ENCODE results near the gene RPS6KA2. TPM values are rescaled to one million over a fixed set of nuclear protein-coding genes. Genes with fewer than 3 reads are reported as not detected.

RPS6KA2 gene
- total and polyA plus RNA-seq, 2 donors (not counting 1 experiment from before 2014, with no cell fraction given), result 2.2 to 16.0 TPM

GRCh38 chr6:166587631-166588413, 39.2 kb downstream of the RPS6KA2 start:
- H3K27me3 ChIP-seq (replicated peaks in 1 of 4; ENCODE audit: control extremely low read depth in 1 of 4, control insufficient read depth in 3 of 4, insufficient read depth in 4 of 4, low read length in 3 of 4), result no peaks in the 10 kb centered on the region
- H3K4me3 ChIP-seq (ENCODE audit: control extremely low read depth in 1 of 5, extremely low read depth in 1 of 5, insufficient read depth in 1 of 5, low read depth in 2 of 5, low read length in 4 of 5), result peak overlapping the region in 2 of 5 experiments; percentile 15 to 51
- H3K4me2 ChIP-seq (replicated peaks; ENCODE audit: low read depth, low read length, poor library complexity, severe bottlenecking), result peak overlapping the region; percentile 73
- peak overlapping the region; percentile 6 for H2AFZ ChIP-seq (ENCODE audit: insufficient read depth, low read depth, low read length, poor library complexity, severe bottlenecking)
- peak overlapping the region; percentile 40 for H3K9ac ChIP-seq (ENCODE audit: low read length)
- intact Hi-C loops (cut with micrococcal nuclease), result loop anchor here (1.0 kb wide), 1 partner anchor 39 kb away; the partner anchor contains the start of gene RPS6KA2
- DNase-seq (peak; percentile 73), ATAC-seq (ENCODE audit: low read depth) (peak; percentile 81)
- CTCF ChIA-PET, result interaction anchor here (0.7 to 1.9 kb wide), 6 partner anchors 34 to 187 kb away, joined by 3 to 10 read pairs (median 3); partner anchors contain the start of gene RPS6KA2
- peaks cover 0 to 3% (median 0%) of the 10 kb centered on the region in 3 donors for H3K9me3 ChIP-seq (ENCODE audit: control extremely low read depth in 1 of 3, control insufficient read depth in 2 of 3, insufficient read depth in 1 of 3, low read length in 2 of 3)
- H3K4me1 ChIP-seq (ENCODE audit: control insufficient read depth in 2 of 2, insufficient read depth in 2 of 2, low read length in 2 of 2), result peaks cover 38 to 46% of the 10 kb centered on the region in 2 donors
- Mint-ChIP-seq H3K9me3 (ENCODE audit: insufficient read depth) (no peaks in the 10 kb centered on the region), H3K27me3 (no peaks in the 10 kb centered on the region), H3K4me1 (peaks cover 43% of the 10 kb centered on the region), H3K27ac (peak overlapping the region; percentile 90), H3K4me3 (peak overlapping the region; percentile 73)
- no peaks in the 10 kb centered on the region for H4K20me1 ChIP-seq (ENCODE audit: control insufficient read depth, insufficient read depth, low read length, poor library complexity, severe bottlenecking)
- peak overlapping the region; percentile 31 to 70 for H3K27ac ChIP-seq (ENCODE audit: low read length in 2 of 2)
- POLR2A ChIA-PET, result interaction anchor here (0.6 to 1.9 kb wide), 5 partner anchors 39 to 487 kb away, joined by 3 to 6 read pairs (median 5); no protein-coding TSS in a partner anchor
- 0% methylated on average over 6 of the region's 10 CpGs for WGBS (ENCODE audit: insufficient coverage)
- TF ChIP-seq EZH2 (IDR thresholded peaks at IDR 0.05; ENCODE audit: borderline replicate concordance, insufficient read depth, low read depth, low read length, poor library complexity, severe bottlenecking), result no peak
- TF ChIP-seq CTCF (IDR thresholded peaks at IDR 0.05), result no peak
- no peaks in the 10 kb centered on the region for H3K79me2 ChIP-seq (ENCODE audit: control insufficient read depth, insufficient read depth, low read length)
- no peaks in the 10 kb centered on the region for H3K36me3 ChIP-seq (replicated peaks in 1 of 2; ENCODE audit: control extremely low read depth in 1 of 2, control insufficient read depth in 1 of 2, extremely low read depth in 1 of 2, insufficient read depth in 2 of 2, low read length in 1 of 2)

Data from B cell (primary cell).